HCT116 (cell line): ENCODE results near the gene DEFB112. TPM values are rescaled to one million over a fixed set of nuclear protein-coding genes. Genes with fewer than 3 reads are reported as not detected.

Experiments
- ATAC-seq: fragments of 200-7000 bp; cut with Tn5 transposase; 2 replicates; pipeline ENCODE4 v1.9.1; 2020; ENCODE audit warnings: mild to moderate bottlenecking, moderate library complexity
- BruUV-seq: library from RNA; stranded (reverse); fragments of 400-500 nt; replicated peaks from 2 replicates; lab custom pipeline; 2021; lab: Mats Ljungman, UMichigan
- CTCF ChIA-PET: fragments of 300-600 bp; sonication (Branson Sonifier 250); formaldehyde crosslinking; loops from one replicate; lab custom pipeline; 2021; ENCODE audit warnings: antibody characterized with exemption; lab: Charles Lee
- POLR2A ChIA-PET: fragments of 300-600, 350-600 bp; sonication (Branson Sonifier 250); formaldehyde crosslinking; loops from one replicate; lab custom pipeline; 2021; ENCODE audit warnings: antibody characterized with exemption; lab: Charles Lee
- RAD21 ChIA-PET, 2 experiments: fragments of 300-600 bp; sonication (Branson Sonifier 250); formaldehyde crosslinking; loops; one replicate each; lab custom pipeline; 2023; ENCODE audit warnings: low total read pairs in 2 of 2; ENCODE audit not compliant: uncharacterized antibody in 2 of 2, unreplicated experiment in 2 of 2, low non-redundant PET in 1 of 2; lab: Charles Lee
- DNase-seq: peaks from one replicate; pipeline ENCODE4 v3.0.0-alpha.2; 2010; ENCODE audit warnings: low read depth, low spot score
- H2AFZ ChIP-seq: fragments of 200-600 bp; shearing (Covaris generic), sonication (generic); 2 replicates; pipeline ENCODE4 v1.6.1; 2017; ENCODE audit warnings: low read depth, mixed run types, mixed read lengths, antibody characterized with exemption, low read length; ENCODE audit not compliant: poor library complexity, severe bottlenecking
- H3K27ac ChIP-seq: 2 replicates; pipeline ENCODE4 v1.5.1; 2012; ENCODE audit warnings: low read depth, low read length
- H3K27me3 ChIP-seq: fragments of 200-600 bp; sonication (generic); 2 replicates; pipeline ENCODE4 v1.6.1; 2016; ENCODE audit warnings: mixed run types, low read length, mixed read lengths; ENCODE audit not compliant: insufficient read depth
- H3K36me3 ChIP-seq, 2 experiments: fragments of 200-500 bp in 1 of 2; fragments of 200-600 bp in 1 of 2; sonication (Bioruptor generic) in 1 of 2; sonication (generic) in 1 of 2; 2 replicates each; pipeline versions ENCODE4 v1.5.1 to v1.6.1; 2014 to 2016; ENCODE audit warnings: low read length in 2 of 2, inconsistent platforms in 1 of 2, mixed read lengths in 1 of 2, mixed run types in 1 of 2; ENCODE audit not compliant: insufficient read depth in 2 of 2, control insufficient read depth in 1 of 2
- H3K4me1 ChIP-seq, 2 experiments: fragments of 200-600 bp in 1 of 2; sonication (generic) in 1 of 2; 2 replicates each; pipeline versions ENCODE4 v1.5.1 to v1.6.1; 2012 to 2017; ENCODE audit warnings: low read length in 2 of 2, inconsistent platforms in 1 of 2, mild to moderate bottlenecking in 1 of 2, mixed read lengths in 1 of 2, mixed run types in 1 of 2, moderate library complexity in 1 of 2; ENCODE audit not compliant: insufficient read depth in 2 of 2, control insufficient read depth in 1 of 2
- H3K4me2 ChIP-seq: fragments of 200-600 bp; sonication (generic); 2 replicates; pipeline ENCODE4 v1.6.1; 2017; ENCODE audit warnings: mixed run types, low read length, mixed read lengths
- H3K4me3 ChIP-seq, 2 experiments: fragments of 200-600 bp in 1 of 2; sonication (generic) in 1 of 2; replicated peaks in 1 of 2; 2 replicates each; pipeline ENCODE4 v1.5.1; 2011 to 2016; ENCODE audit warnings: low read length in 2 of 2, control low read depth in 1 of 2, low read depth in 1 of 2, mild to moderate bottlenecking in 1 of 2, mixed read lengths in 1 of 2, mixed run types in 1 of 2
- H3K79me2 ChIP-seq: fragments of 200-600 bp; sonication (generic); 2 replicates; pipeline ENCODE4 v1.6.1; 2017; ENCODE audit warnings: mild to moderate bottlenecking, mixed run types, low read length, moderate library complexity, mixed read lengths; ENCODE audit not compliant: insufficient read depth
- H3K9ac ChIP-seq: fragments of 200-600 bp; sonication (generic); 2 replicates; pipeline ENCODE4 v1.6.1; 2016; ENCODE audit warnings: low read length, mixed read lengths
- H3K9me2 ChIP-seq: fragments of 200-600 bp; sonication (generic), shearing (Covaris generic); 2 replicates; pipeline ENCODE4 v1.6.1; 2017; ENCODE audit warnings: mixed run types, mild to moderate bottlenecking, moderate library complexity; ENCODE audit not compliant: insufficient read depth
- H3K9me3 ChIP-seq, 2 experiments: fragments of 200-500 bp in 1 of 2; fragments of 200-600 bp in 1 of 2; sonication (Bioruptor generic) in 1 of 2; sonication (generic) in 1 of 2; 2 replicates each; pipeline ENCODE4 v1.6.1; 2014 to 2017; ENCODE audit warnings: low read length in 2 of 2, mixed read lengths in 2 of 2, inconsistent platforms in 1 of 2, low read depth in 1 of 2, mild to moderate bottlenecking in 1 of 2, mixed run types in 1 of 2, moderate library complexity in 1 of 2; ENCODE audit not compliant: control insufficient read depth in 1 of 2, insufficient read depth in 1 of 2
- H4K20me1 ChIP-seq: fragments of 200-600 bp; sonication (generic), shearing (Covaris generic); 2 replicates; pipeline ENCODE4 v1.6.1; 2017; ENCODE audit warnings: mixed run types, mild to moderate bottlenecking, moderate library complexity; ENCODE audit not compliant: insufficient read depth
- CBX3 ChIP-seq: IDR thresholded peaks from 2 replicates; pipeline ENCODE4 v1.6.1; 2012; ENCODE audit warnings: low read depth
- CEBPB ChIP-seq: IDR thresholded peaks from 2 replicates; pipeline ENCODE4 v1.6.1; 2012; ENCODE audit warnings: low read depth
- EGR1 ChIP-seq: IDR thresholded peaks from 2 replicates; pipeline ENCODE4 v1.6.1; 2012; ENCODE audit warnings: low read depth
- ELF1 ChIP-seq: IDR thresholded peaks from 2 replicates; pipeline ENCODE4 v1.6.1; 2012; ENCODE audit warnings: low read depth, borderline replicate concordance
- FOSL1 ChIP-seq: IDR thresholded peaks from 2 replicates; pipeline ENCODE4 v1.6.1; 2012; ENCODE audit warnings: low read depth
- SIN3A ChIP-seq: IDR thresholded peaks from 2 replicates; pipeline ENCODE4 v1.6.1; 2012; ENCODE audit warnings: low read depth
- intact Hi-C: fragments of 100-400 bp; cut with micrococcal nuclease; formaldehyde crosslinking; loops from 2 replicates; pipeline ENCODE4 v1.10.0; 2022
- total RNA-seq: library from RNA; stranded (reverse); gene quantifications from one replicate; pipeline ENCODE4 v1.2.1, GENCODE V29; 2021; ENCODE audit not compliant: unreplicated experiment

The DEFB112 gene
- total RNA-seq, 1 experiment from 2014 or later = not detected

DNA sequence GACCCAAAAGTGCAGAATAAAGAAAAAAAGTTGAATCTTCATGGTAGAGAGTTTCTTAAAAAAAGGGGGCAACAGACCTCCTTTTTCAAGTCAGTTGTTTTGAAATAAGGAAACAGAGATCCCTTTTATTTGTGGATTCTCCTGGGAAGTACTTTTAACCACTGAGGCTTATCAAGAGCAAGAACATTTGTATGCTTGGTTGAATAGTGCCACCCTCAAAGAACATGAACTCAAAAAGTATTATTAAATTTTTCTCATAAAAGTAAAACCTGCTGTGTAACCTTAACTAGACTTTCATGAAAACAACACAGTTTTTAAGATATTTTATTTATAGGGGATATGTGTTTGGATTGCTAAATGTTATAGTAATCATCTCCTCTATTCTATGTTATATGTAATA is 27.8 kb downstream of the DEFB112 start, which contains the start of gene DEFB110:
Gene DEFB110 (minus strand): TSS at position 101 of the 400 bp plus-strand sequence. CDS start 59 bp downstream, at position 42.
- no TSS peak for BruUV-seq
- Histone ChIP-seq H3K4me3 (no peak within 1 kb of the TSS), H3K4me2 (no peak within 1 kb of the TSS)
- no peak for TF ChIP-seq ELF1
- no peak for TF ChIP-seq EGR1
- TF ChIP-seq SIN3A = no peak
- TF ChIP-seq, all 23 proteins: peak for 0
- RAD21 ChIA-PET = no interaction called here
- Histone ChIP-seq H3K4me1 (no peaks in the 10 kb centered on the region), H3K9me2 (no peaks in the 10 kb centered on the region), H3K36me3 (no peaks in the 10 kb centered on the region), H3K79me2 (no peaks in the 10 kb centered on the region), H4K20me1 (no peaks in the 10 kb centered on the region), H3K9me3 (no peaks in the 10 kb centered on the region), H3K27me3 (no peaks in the 10 kb centered on the region), H3K27ac (no peak within 1 kb of the TSS), H2AFZ (no peak within 1 kb of the TSS), H3K9ac (no peak within 1 kb of the TSS)
- DNase-seq (no peak), ATAC-seq (no peak)
- POLR2A ChIA-PET = no interaction called here
- CTCF ChIA-PET = no interaction called here
- intact Hi-C loops = no loop called here

DNA sequence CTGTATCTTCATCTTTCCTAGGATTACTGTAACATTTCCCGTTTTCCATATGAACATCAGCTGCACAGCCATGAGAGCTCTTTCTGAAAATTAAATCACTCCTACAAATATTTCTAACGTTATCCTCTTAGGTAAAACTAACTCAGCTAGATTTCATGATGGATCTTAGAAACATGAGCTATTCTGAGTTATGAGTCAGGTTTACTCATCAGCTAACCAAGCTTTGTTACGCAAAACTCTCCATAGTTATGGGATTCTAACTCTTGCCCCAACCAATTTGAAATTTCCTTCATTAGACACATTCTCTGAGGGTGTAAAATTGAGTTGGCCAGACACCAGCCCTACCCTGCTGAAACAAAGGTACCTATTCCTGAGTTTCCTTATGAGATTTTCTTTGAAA is 41.9 kb downstream of the DEFB112 start:
- no peaks in the 10 kb centered on the region for H3K27me3 ChIP-seq
- no peaks in the 10 kb centered on the region for H3K79me2 ChIP-seq
- H3K4me2 ChIP-seq = peak overlapping the region; percentile 3; the same call in 1 of the 2 replicates
- H4K20me1 ChIP-seq = no peaks in the 10 kb centered on the region
- peak; percentile 52; the same call in 1 of the 2 replicates for TF ChIP-seq FOSL1
- TF ChIP-seq CEBPB = peak; percentile 39; the same call in 1 of the 2 replicates
- no peak for TF ChIP-seq CBX3
- TF ChIP-seq, all 23 proteins: peak for 2
- intact Hi-C loops = no loop called here
- no TSS peak for BruUV-seq
- CTCF ChIA-PET = no interaction called here
- H2AFZ ChIP-seq = no peak overlapping the region
- H3K4me3 ChIP-seq = no peak overlapping the region
- POLR2A ChIA-PET = no interaction called here
- ATAC-seq (no peak), DNase-seq (no peak)
- H3K9ac ChIP-seq = no peak overlapping the region
- no peaks in the 10 kb centered on the region for H3K4me1 ChIP-seq
- no peaks in the 10 kb centered on the region for H3K36me3 ChIP-seq
- H3K9me3 ChIP-seq = no peaks in the 10 kb centered on the region
- RAD21 ChIA-PET = no interaction called here
- no peaks in the 10 kb centered on the region for H3K9me2 ChIP-seq
- H3K27ac ChIP-seq = no peak overlapping the region
